Bronchial epithelial cell (primary cell): ENCODE results near the gene CBLN3. TPM values are rescaled to one million over a fixed set of nuclear protein-coding genes. Genes with fewer than 3 reads are reported as not detected.
A peak's percentile ranks its signal among the peaks of the same experiment; 100 is the strongest.
"Not testable (repeated sequence)": the region's sequence is repeated elsewhere in the genome, so short reads cannot be mapped to it uniquely, and the experiment has no call there.

Source experiments
- DNase-seq: peaks from one replicate; pipeline ENCODE4 v3.0.0-alpha.2; 2010; ENCODE audit warnings: low read depth
- FAIRE-seq: peaks from 2 replicates; lab custom pipeline; 2011; peaks lifted over from hg19 to GRCh38; lab: Jason Lieb, UNC
- H3K27me3 ChIP-seq: 2 replicates; pipeline ENCODE4 v1.5.1; 2011; ENCODE audit warnings: low read length; ENCODE audit not compliant: control insufficient read depth, insufficient read depth
- H3K36me3 ChIP-seq: 2 replicates; pipeline ENCODE4 v1.5.1; 2011; ENCODE audit warnings: low read length; ENCODE audit not compliant: control insufficient read depth, insufficient read depth
- H3K4me3 ChIP-seq: 2 replicates; pipeline ENCODE4 v1.5.1; 2011; ENCODE audit warnings: mild to moderate bottlenecking, low read depth, low read length, control low read depth
- total RNA-seq: library from RNA; depleted of rRNA; stranded (reverse); fragments of >200 nt; gene quantifications from 2 replicates; pipeline ENCODE4 v1.2.1, GENCODE V29; 2014
- TF ChIP-seq, protein P1 (sequence below): IDR thresholded peaks from 2 replicates; pipeline ENCODE4 v1.5.1; 2011; ENCODE audit warnings: mild to moderate bottlenecking, moderate library complexity, low read length, control low read depth, inconsistent platforms; ENCODE audit not compliant: insufficient read depth, severe bottlenecking

Gene CBLN3
- 0.38 and 0.53 TPM in 2 replicates for total RNA-seq

DNA sequence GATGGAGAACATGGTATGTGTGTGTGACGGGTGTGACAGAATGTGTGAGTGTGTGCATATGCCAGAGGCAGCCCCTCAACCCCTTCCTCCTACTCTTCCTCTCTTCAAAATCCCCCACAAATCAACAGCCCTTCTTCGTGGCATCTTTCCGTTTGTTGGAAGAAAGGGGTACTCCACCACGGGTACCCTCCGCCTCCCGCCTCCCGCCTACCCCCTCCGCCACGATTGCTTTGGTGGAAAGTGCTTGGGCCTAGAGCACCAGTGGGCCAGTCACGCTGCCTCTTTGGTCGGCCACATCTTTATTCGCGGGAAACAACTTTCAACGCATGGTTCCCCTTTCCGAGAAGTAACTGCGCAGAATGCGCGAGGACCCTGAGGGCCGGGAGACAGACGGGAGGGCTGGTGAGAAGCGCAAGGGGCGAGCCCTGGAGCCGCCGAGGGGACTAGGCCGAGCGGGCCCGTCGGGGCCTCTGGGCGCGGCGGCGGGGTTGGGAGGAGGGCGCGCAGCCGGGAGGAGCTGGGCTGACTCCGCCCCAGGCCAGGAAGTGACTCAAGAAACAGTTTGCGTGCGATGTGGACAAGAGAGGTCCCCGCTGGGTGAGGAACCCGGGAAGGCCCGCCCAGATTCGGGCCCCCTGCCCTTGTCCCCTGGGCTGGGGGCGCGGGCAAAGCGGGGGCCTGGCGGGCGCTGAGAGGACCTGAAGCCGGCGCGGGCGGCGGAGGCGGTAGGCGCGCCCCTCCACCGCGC, at the start of gene CBLN3, which contains the start of gene KHNYN:
Gene CBLN3, minus strand, starts transcription at position 274 of the 748 bp plus-strand sequence. CDS start 614 bp downstream, outside the sequence.
Gene KHNYN, plus strand, starts transcription at position 560 of the 748 bp plus-strand sequence. CDS start 777 bp downstream, outside the sequence.
- Histone ChIP-seq H3K4me3 (peak within 1 kb of the TSS; percentile 78), H3K27me3 (no peaks in the 10 kb centered on the region), H3K36me3 (peaks cover 17% of the 10 kb centered on the region)
- peak; percentile 75 for DNase-seq
- TF ChIP-seq, protein P1, sequence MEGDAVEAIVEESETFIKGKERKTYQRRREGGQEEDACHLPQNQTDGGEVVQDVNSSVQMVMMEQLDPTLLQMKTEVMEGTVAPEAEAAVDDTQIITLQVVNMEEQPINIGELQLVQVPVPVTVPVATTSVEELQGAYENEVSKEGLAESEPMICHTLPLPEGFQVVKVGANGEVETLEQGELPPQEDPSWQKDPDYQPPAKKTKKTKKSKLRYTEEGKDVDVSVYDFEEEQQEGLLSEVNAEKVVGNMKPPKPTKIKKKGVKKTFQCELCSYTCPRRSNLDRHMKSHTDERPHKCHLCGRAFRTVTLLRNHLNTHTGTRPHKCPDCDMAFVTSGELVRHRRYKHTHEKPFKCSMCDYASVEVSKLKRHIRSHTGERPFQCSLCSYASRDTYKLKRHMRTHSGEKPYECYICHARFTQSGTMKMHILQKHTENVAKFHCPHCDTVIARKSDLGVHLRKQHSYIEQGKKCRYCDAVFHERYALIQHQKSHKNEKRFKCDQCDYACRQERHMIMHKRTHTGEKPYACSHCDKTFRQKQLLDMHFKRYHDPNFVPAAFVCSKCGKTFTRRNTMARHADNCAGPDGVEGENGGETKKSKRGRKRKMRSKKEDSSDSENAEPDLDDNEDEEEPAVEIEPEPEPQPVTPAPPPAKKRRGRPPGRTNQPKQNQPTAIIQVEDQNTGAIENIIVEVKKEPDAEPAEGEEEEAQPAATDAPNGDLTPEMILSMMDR = no peak
- no peak for FAIRE-seq

DNA sequence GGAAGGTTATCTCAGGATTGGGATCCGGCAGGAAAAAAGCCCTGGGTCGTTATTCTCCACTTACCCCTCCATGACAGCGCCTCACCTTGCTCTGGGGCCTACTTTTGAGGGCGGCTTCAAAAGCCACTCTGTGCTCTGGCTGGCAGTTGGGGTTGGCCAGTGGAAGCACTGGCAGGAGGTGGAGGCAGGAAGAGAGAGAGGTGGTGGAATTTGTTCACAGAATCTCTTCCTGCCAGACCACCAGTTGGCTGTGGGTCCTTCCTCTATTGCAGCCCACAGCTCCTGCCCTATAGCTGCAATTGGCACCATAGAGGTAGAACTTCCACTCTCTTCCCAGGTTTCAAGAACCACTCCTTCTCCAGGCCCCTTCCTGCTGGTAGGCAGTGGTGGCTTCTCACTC, 45.8 kb upstream of the CBLN3 start:
- TF ChIP-seq, protein P1 = no peak
- DNase-seq (no peak), FAIRE-seq (no peak)
- H3K4me3 ChIP-seq = no peak overlapping the region
- H3K36me3 ChIP-seq = no peaks in the 10 kb centered on the region
- no peaks in the 10 kb centered on the region for H3K27me3 ChIP-seq

DNA sequence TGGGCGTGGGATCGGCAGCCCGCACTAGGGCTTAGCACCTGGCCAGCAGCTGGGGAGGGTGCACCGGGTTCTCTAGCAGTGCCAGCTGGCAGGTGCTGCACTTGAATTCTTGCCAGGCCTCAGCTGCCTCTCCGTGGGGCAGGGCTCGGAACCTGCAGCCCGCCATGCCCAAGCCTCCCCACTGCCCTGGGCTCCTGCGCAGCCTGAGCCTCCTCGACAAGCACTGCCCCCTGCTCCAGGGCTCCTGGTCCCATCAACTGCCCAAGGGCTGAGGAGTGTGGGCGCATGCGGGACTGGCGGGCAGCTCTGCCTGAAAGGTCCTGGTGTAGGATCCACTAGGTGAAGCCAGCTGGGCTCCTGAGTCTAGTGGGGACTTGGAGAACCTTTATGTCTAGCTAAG, 43.7 kb upstream of the CBLN3 start:
- TF ChIP-seq, protein P1 = no peak
- Histone ChIP-seq H3K36me3 (no peaks in the 10 kb centered on the region), H3K27me3 (no peaks in the 10 kb centered on the region), H3K4me3 (no peak overlapping the region)
- no peak for FAIRE-seq
- DNase-seq = no peak

DNA sequence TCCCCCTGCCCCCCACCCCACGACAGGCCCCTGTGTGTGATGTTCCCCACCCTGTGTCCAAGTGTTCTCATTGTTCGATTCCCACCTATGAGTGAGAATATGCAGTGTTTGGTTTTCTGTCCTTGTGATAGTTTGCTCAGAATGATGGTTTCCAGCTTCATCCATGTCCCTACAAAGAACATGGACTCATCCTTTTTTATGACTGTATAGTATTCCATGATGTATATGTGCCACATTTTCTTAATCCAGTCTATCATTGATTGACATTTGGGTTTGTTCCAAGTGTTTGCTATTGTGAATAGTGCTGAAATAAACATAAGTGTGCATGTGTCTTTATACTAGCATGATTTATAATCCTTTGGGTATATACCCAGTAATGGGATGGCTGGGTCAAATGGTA, 41.0 kb upstream of the CBLN3 start:
- not testable (repeated sequence) for DNase-seq, H3K4me3 ChIP-seq, H3K36me3 ChIP-seq, H3K27me3 ChIP-seq, FAIRE-seq

DNA sequence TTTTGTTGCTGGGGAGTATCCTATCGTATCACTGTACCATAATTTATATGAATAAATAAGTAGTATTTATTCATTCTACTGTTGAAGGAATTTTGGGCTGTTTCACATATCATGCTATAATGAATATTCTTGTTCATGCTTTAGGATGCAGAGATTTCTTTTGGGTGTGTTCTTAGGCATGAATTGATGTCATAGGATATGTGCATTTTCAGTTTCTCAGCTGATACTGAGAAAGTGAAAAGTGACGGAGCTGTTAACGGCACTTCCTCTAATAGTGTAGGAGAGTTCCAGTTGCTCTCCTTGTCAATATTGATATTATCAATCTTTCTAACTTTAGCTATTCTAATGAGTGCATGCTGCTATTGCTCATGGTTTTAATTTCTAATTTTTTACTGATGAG, 36.3 kb upstream of the CBLN3 start:
- FAIRE-seq (no peak), DNase-seq (no peak)
- Histone ChIP-seq H3K4me3 (no peak overlapping the region), H3K27me3 (no peaks in the 10 kb centered on the region), H3K36me3 (no peaks in the 10 kb centered on the region)
- TF ChIP-seq, protein P1 = no peak

DNA sequence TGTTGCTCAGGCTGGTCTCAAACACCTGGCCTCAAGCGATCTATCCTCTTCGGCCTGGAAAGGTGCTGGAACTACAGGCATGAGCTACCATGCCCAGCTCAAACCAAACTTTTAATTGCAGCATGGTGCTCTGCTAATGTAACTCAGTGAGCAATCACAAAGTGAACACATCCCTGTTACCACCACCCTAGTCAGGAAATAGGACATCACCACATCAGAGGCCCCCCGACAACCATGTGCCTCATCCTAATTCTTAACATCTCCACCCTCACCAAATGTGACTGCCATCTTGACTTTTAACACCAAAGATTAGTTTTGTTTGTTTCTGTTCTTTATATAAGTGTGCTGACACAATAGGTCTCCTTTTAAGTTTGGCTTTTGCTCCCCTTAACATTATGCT, 35.9 kb upstream of the CBLN3 start:
- TF ChIP-seq, protein P1 = no peak
- no peak overlapping the region for H3K4me3 ChIP-seq
- H3K36me3 ChIP-seq = no peaks in the 10 kb centered on the region
- DNase-seq (no peak), FAIRE-seq (no peak)
- H3K27me3 ChIP-seq = no peaks in the 10 kb centered on the region
